Neural progenitor cell (in vitro differentiated cells): Measurements from ENCODE around the gene RNF111.

ENCODE experiments used
- EZH2phosphoT487 ChIP-seq: fragments of 200-600 bp; sonication (generic); IDR thresholded peaks from 2 replicates; pipeline ENCODE4 v1.6.1; 2017; ENCODE audit warnings: antibody characterized with exemption
- TF ChIP-seq, protein P1 (sequence below): fragments of 200-600 bp; sonication (generic); IDR thresholded peaks from 2 replicates; pipeline ENCODE4 v1.5.1; 2017; ENCODE audit warnings: antibody characterized with exemption, mild to moderate bottlenecking

DNA sequence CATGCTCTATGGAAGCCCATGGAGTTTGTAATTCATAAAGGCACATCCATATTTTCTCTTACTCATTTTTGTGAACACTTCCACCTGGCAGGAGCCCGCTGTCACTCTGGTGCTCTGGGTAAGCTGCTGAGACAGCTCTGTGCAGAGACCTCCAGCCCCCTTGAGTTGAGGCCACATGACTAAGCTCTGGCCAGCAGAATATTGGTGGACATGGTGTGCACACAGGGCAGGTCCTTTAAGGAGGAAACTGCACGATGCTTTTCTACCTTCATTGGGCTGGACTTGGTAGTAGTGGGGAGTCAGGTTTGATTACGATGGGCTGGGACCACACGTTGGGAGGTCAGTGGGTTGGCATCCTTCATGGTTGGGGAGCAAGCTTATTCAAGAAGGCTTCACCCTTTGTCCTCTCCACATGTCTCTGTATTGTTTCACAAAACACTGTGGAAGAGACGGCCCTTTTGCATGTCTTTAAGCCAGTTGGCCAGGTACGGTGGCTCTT, 146.5 kb downstream of the RNF111 start:
- TF ChIP-seq, protein P1, sequence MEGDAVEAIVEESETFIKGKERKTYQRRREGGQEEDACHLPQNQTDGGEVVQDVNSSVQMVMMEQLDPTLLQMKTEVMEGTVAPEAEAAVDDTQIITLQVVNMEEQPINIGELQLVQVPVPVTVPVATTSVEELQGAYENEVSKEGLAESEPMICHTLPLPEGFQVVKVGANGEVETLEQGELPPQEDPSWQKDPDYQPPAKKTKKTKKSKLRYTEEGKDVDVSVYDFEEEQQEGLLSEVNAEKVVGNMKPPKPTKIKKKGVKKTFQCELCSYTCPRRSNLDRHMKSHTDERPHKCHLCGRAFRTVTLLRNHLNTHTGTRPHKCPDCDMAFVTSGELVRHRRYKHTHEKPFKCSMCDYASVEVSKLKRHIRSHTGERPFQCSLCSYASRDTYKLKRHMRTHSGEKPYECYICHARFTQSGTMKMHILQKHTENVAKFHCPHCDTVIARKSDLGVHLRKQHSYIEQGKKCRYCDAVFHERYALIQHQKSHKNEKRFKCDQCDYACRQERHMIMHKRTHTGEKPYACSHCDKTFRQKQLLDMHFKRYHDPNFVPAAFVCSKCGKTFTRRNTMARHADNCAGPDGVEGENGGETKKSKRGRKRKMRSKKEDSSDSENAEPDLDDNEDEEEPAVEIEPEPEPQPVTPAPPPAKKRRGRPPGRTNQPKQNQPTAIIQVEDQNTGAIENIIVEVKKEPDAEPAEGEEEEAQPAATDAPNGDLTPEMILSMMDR, result no peak
- no peak for TF ChIP-seq EZH2phosphoT487
